Measurements from ENCODE around the gene ROCK2. TPM values are rescaled to one million over a fixed set of nuclear protein-coding genes. Genes with fewer than 3 reads are reported as not detected.

Gene ROCK2
- total and polyA plus RNA-seq, 7 donors = 15.2 to 74.8 (median 43.5) TPM

- Histone ChIP-seq H3K4me1 (no peaks in the 10 kb centered on the region), H3K9me3 (peaks cover 0 to 3% (median 0%) of the 10 kb centered on the region in 4 donors), H3K27ac (no peak overlapping the region), H3K27me3 (peaks cover 0 to 3% (median 0%) of the 10 kb centered on the region in 3 donors), H3K36me3 (no peaks in the 10 kb centered on the region), H3K4me3 (no peak overlapping the region)
- 79 to 87% methylated on average over 7 of the region's 7 CpGs for WGBS, 2 donors
- TF ChIP-seq EP300 (IDR thresholded peaks at IDR 0.05) (no peak), POLR2A (IDR thresholded peaks at IDR 0.05) (no peak), POLR2AphosphoS5 (IDR thresholded peaks at IDR 0.05) (no peak), CTCF (IDR thresholded peaks at IDR 0.05) (no peak)
- no peak for DNase-seq
- intact Hi-C loops (cut with DNase I) = no loop called here
Observed at GRCh38 chr2:11144077-11144737, 200.2 kb downstream of the ROCK2 start.

- H3K36me3 ChIP-seq = no peaks in the 10 kb centered on the region
- peaks cover 0 to 3% (median 0%) of the 10 kb centered on the region in 4 donors for H3K9me3 ChIP-seq
- H3K27me3 ChIP-seq = peaks cover 0 to 3% (median 0%) of the 10 kb centered on the region in 3 donors
- 85 to 89% methylated on average over 6 of the region's 6 CpGs for WGBS, 2 donors
- H3K4me3 ChIP-seq = no peak overlapping the region
- no peak overlapping the region for H3K27ac ChIP-seq
- no peak for DNase-seq
- no peaks in the 10 kb centered on the region for H3K4me1 ChIP-seq
- intact Hi-C loops (cut with DNase I) = no loop called here
- TF ChIP-seq POLR2A (IDR thresholded peaks at IDR 0.05) (no peak), POLR2AphosphoS5 (IDR thresholded peaks at IDR 0.05) (no peak), EP300 (IDR thresholded peaks at IDR 0.05) (no peak), CTCF (IDR thresholded peaks at IDR 0.05) (no peak)
Observed at GRCh38 chr2:11142987-11143386, 201.4 kb downstream of the ROCK2 start.

- intact Hi-C loops (cut with DNase I) = no loop called here
- 43 to 71% methylated on average over 3 of the region's 3 CpGs for WGBS, 2 donors
- no peak overlapping the region for H3K27ac ChIP-seq
- no peaks in the 10 kb centered on the region for H3K4me1 ChIP-seq
- TF ChIP-seq CTCF (IDR thresholded peaks at IDR 0.05) (no peak), POLR2A (IDR thresholded peaks at IDR 0.05) (no peak), EP300 (IDR thresholded peaks at IDR 0.05) (no peak), POLR2AphosphoS5 (IDR thresholded peaks at IDR 0.05) (no peak)
- no peak overlapping the region for H3K4me3 ChIP-seq
- H3K9me3 ChIP-seq = peaks cover 0 to 3% (median 0%) of the 10 kb centered on the region in 4 donors
- no peaks in the 10 kb centered on the region for H3K36me3 ChIP-seq
- peaks cover 0 to 3% (median 0%) of the 10 kb centered on the region in 3 donors for H3K27me3 ChIP-seq
- no peak for DNase-seq
Observed at GRCh38 chr2:11142330-11142729, 202.1 kb downstream of the ROCK2 start.

- Histone ChIP-seq H3K4me1 (no peaks in the 10 kb centered on the region), H3K4me3 (no peak overlapping the region), H3K9me3 (peaks cover 0 to 3% (median 0%) of the 10 kb centered on the region in 4 donors), H3K36me3 (no peaks in the 10 kb centered on the region), H3K27ac (no peak overlapping the region), H3K27me3 (peaks cover 0 to 3% (median 0%) of the 10 kb centered on the region in 3 donors)
- intact Hi-C loops (cut with DNase I) = no loop called here
- TF ChIP-seq EP300 (IDR thresholded peaks at IDR 0.05) = no peak
- TF ChIP-seq CTCF (IDR thresholded peaks at IDR 0.05) = no peak
- no peak for TF ChIP-seq POLR2A (IDR thresholded peaks at IDR 0.05)
- TF ChIP-seq POLR2AphosphoS5 (IDR thresholded peaks at IDR 0.05) = no peak
- 76 to 87% methylated on average over 4 of the region's 4 CpGs for WGBS, 2 donors
- no peak for DNase-seq
Observed at GRCh38 chr2:11141319-11141718, 203.1 kb downstream of the ROCK2 start.

Measured in sigmoid colon (tissue), 7 donors.